DND-41 (cell line): ENCODE data around the gene CARD11.

Experiments
- ATAC-seq: fragments of 200-7000 bp; cut with Tn5 transposase; 3 replicates; pipeline ENCODE4 v1.9.1; 2021; ENCODE audit warnings: low read depth; ENCODE audit not compliant: insufficient read depth
- DNase-seq: peaks from one replicate; pipeline ENCODE4 v3.0.0-alpha.2; 2020
- H2AFZ ChIP-seq: 2 replicates; pipeline ENCODE4 v1.6.0; 2012; ENCODE audit warnings: low read depth, low read length
- H3K27ac ChIP-seq: 2 replicates; pipeline ENCODE4 v1.5.1; 2012; ENCODE audit warnings: low read length, inconsistent platforms
- H3K27me3 ChIP-seq: fragments of 200-600 bp; sonication (generic); 2 replicates; pipeline ENCODE4 v1.6.0; 2012; ENCODE audit warnings: low read length, mild to moderate bottlenecking, inconsistent platforms; ENCODE audit not compliant: insufficient read depth, poor library complexity
- H3K36me3 ChIP-seq: 2 replicates; pipeline ENCODE4 v1.5.1; 2012; ENCODE audit warnings: low read length, inconsistent platforms; ENCODE audit not compliant: insufficient read depth
- H3K4me1 ChIP-seq: 2 replicates; pipeline ENCODE4 v1.5.1; 2012; ENCODE audit warnings: mild to moderate bottlenecking, low read length; ENCODE audit not compliant: insufficient read depth
- H3K4me2 ChIP-seq: 2 replicates; pipeline ENCODE4 v1.6.0; 2012; ENCODE audit warnings: mild to moderate bottlenecking, moderate library complexity, low read length, inconsistent platforms; ENCODE audit not compliant: insufficient read depth
- H3K4me3 ChIP-seq, 2 experiments: fragments of 200-600 bp in 1 of 2; shearing (Covaris generic) in 1 of 2; 2 replicates each; pipeline ENCODE4 v1.5.1; 2012 to 2016; ENCODE audit warnings: inconsistent platforms in 2 of 2, low read length in 2 of 2, mild to moderate bottlenecking in 2 of 2, low read depth in 1 of 2, moderate library complexity in 1 of 2
- H3K79me2 ChIP-seq: 2 replicates; pipeline ENCODE4 v1.6.0; 2012; ENCODE audit warnings: low read length, inconsistent platforms; ENCODE audit not compliant: insufficient read depth
- H3K9ac ChIP-seq: 2 replicates; pipeline ENCODE4 v1.6.0; 2012; ENCODE audit warnings: low read depth, mild to moderate bottlenecking, inconsistent platforms, low read length, moderate library complexity
- H3K9me3 ChIP-seq: 2 replicates; pipeline ENCODE4 v1.5.1; 2012; ENCODE audit warnings: low read length, moderate library complexity, mild to moderate bottlenecking, inconsistent platforms; ENCODE audit not compliant: insufficient read depth, severe bottlenecking
- H4K20me1 ChIP-seq: 2 replicates; pipeline ENCODE4 v1.6.0; 2012; ENCODE audit warnings: low read length; ENCODE audit not compliant: insufficient read depth
- EZH2 ChIP-seq: IDR thresholded peaks from 3 replicates; pipeline ENCODE4 v1.6.1; 2012; ENCODE audit warnings: borderline replicate concordance, low read depth, mild to moderate bottlenecking, moderate library complexity, low read length, inconsistent platforms; ENCODE audit not compliant: severe bottlenecking
- TF ChIP-seq, protein P1 (sequence below): IDR thresholded peaks from 2 replicates; pipeline ENCODE4 v1.5.1; 2012; ENCODE audit warnings: borderline replicate concordance, low read length, moderate library complexity, mild to moderate bottlenecking; ENCODE audit not compliant: poor library complexity, severe bottlenecking; ENCODE audit errors: extremely low read depth

Gene CARD11

DNA sequence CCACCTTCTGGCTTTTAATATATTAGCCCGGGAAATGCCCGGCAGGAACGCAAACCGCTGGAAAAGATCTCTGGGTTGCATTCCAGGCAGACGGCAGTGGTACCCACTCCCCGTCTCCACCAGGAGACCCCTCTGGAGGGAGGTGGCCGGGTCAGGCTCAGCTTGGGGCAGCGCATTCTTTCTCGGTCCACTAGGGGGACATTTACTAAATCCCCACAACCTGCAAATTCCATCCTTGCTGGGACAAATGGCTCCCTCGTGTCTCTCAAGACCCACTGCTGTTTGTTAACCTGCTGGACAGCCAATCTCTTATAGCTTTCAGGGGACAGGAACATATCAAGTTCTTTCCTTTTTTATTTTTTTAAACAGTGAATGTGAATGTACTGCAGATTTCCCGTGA is 45.8 kb upstream of the CARD11 start:
- Histone ChIP-seq H3K4me3 (no peak overlapping the region), H2AFZ (no peak overlapping the region), H3K79me2 (no peaks in the 10 kb centered on the region), H3K9ac (no peak overlapping the region), H3K4me1 (peaks cover 4% of the 10 kb centered on the region), H4K20me1 (no peaks in the 10 kb centered on the region), H3K4me2 (no peak overlapping the region), H3K36me3 (no peaks in the 10 kb centered on the region), H3K27ac (no peak overlapping the region), H3K9me3 (no peaks in the 10 kb centered on the region), H3K27me3 (no peaks in the 10 kb centered on the region)
- DNase-seq (no peak), ATAC-seq (no peak)
- TF ChIP-seq, protein P1, sequence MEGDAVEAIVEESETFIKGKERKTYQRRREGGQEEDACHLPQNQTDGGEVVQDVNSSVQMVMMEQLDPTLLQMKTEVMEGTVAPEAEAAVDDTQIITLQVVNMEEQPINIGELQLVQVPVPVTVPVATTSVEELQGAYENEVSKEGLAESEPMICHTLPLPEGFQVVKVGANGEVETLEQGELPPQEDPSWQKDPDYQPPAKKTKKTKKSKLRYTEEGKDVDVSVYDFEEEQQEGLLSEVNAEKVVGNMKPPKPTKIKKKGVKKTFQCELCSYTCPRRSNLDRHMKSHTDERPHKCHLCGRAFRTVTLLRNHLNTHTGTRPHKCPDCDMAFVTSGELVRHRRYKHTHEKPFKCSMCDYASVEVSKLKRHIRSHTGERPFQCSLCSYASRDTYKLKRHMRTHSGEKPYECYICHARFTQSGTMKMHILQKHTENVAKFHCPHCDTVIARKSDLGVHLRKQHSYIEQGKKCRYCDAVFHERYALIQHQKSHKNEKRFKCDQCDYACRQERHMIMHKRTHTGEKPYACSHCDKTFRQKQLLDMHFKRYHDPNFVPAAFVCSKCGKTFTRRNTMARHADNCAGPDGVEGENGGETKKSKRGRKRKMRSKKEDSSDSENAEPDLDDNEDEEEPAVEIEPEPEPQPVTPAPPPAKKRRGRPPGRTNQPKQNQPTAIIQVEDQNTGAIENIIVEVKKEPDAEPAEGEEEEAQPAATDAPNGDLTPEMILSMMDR = peak; percentile 55
- no peak for TF ChIP-seq EZH2

DNA sequence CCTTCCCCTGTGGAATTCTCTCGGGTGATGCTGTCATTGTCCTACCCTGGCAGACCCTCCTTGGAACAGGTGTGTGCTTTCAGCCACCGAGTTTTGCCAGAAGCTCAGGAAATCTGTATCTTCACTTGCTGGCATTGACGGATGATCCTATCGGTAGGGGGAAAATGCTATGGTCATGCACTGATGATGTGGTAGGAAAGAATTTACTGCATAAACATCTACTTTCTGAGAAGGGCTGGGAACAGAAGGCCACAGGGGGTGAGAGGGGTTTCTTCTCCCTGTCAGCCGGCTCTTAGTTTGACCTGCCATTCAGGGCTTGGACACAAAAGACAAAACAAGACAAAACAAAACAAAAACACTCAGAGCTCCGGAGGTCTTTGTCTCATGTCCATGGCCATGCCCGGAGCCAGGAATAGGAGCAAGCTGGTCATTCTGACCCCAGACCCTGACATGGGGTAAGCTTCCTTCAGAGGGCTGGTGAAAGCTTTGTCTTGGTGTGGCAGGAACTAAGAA is 43.6 kb upstream of the CARD11 start:
- no peak for DNase-seq
- Histone ChIP-seq H3K79me2 (no peaks in the 10 kb centered on the region), H3K4me3 (no peak overlapping the region), H3K4me2 (no peak overlapping the region), H3K36me3 (no peaks in the 10 kb centered on the region), H3K27ac (no peak overlapping the region), H3K9ac (no peak overlapping the region), H2AFZ (no peak overlapping the region), H3K9me3 (no peaks in the 10 kb centered on the region), H3K27me3 (no peaks in the 10 kb centered on the region), H4K20me1 (no peaks in the 10 kb centered on the region), H3K4me1 (no peaks in the 10 kb centered on the region)
- no peak for ATAC-seq
- TF ChIP-seq EZH2 = no peak
- TF ChIP-seq, protein P1 = no peak

DNA sequence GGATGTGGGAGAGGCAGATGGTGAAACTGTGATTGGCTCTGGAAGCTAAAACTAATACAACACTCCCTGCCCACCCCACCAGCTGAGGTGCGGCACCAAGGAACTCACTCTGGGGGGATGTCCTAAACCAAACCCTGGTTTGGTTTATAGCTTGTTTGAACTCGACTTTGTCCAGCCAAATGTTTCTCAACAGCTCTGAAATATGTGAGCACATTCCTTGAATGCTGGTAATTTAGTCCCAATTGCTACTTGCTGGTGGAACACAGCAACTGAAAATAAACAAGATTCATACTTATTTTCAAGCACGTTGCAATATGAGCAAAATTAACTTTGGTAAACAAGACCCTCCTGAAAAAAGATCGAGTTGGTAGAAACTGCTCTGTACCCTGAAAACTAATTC is 39.7 kb upstream of the CARD11 start:
- Histone ChIP-seq H3K4me3 (no peak overlapping the region), H3K9ac (no peak overlapping the region)
- no peak for ATAC-seq

More for the DNA sequence above, 39.7 kb upstream of the CARD11 start:
- Histone ChIP-seq H3K27ac (no peak overlapping the region), H3K9me3 (no peaks in the 10 kb centered on the region), H4K20me1 (no peaks in the 10 kb centered on the region), H2AFZ (no peak overlapping the region), H3K27me3 (no peaks in the 10 kb centered on the region), H3K79me2 (no peaks in the 10 kb centered on the region), H3K36me3 (no peaks in the 10 kb centered on the region), H3K4me1 (no peaks in the 10 kb centered on the region), H3K4me2 (no peak overlapping the region)
- TF ChIP-seq, protein P1 = no peak
- no peak for TF ChIP-seq EZH2
- no peak for DNase-seq
